ENCODE data around the gene ZNF200.

DNA sequence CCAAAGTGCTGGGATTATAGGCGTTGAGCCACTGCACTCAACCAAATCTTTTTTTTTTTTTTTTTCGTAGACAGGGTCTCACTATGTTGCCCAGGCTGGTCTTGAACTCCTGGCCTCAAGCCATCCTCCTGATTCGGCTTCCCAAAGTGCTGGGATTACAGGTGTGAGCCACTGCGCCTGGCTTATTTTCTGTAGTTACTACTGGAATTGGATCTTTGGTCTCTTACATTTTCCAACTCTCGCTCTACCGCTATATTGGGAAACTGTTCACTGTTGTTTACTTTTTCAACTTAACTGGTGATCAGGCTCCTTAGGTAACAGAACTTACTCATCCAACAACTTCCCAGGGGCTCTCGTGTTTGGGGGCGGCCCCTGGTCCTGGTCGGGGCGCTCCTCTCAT, 14.1 kb downstream of the ZNF200 start:
- TF ChIP-seq POLR2A (IDR thresholded peaks at IDR 0.05; ENCODE audit: low read depth, low read length) = no peak
- no peak for TF ChIP-seq POLR2AphosphoS5 (IDR thresholded peaks at IDR 0.05; ENCODE audit: insufficient read depth, low read depth, low read length)

Data from endothelial cell of umbilical vein (primary cell).